Stimulated activated CD4-positive, alpha-beta T cell treated with anti-CD3 and anti-CD28 coated beads, TNF-alpha, amount 100 ng/mL, for 48 hours (primary cell): ENCODE data around the gene FOXL3.

Source experiments
- DNase-seq, 3 donors: peaks; one replicate each; pipeline ENCODE4 v3.0.0-alpha.2; 2020; ENCODE audit warnings: low read depth in 3 of 3

FOXL3 gene

GRCh38 chr7:338295-339061, 48.5 kb downstream of the FOXL3 start:
- DNase-seq: no peak

- DNase-seq: no peak
These were observed 49.0 kb downstream of the FOXL3 start for GRCh38 chr7:339062-339342.

GRCh38 chr7:339696-340095, 49.7 kb downstream of the FOXL3 start:
- DNase-seq: no peak

GRCh38 chr7:340200-340937, 50.4 kb downstream of the FOXL3 start:
- DNase-seq: no peak
